ENCODE data around the gene ZDHHC14.

GRCh38 chr6:157343732-157344131 is 37.3 kb upstream of the ZDHHC14 start:
- TF ChIP-seq HOXA7 (CRISPR knock-in tag; IDR thresholded peaks at IDR 0.05) (no peak), POLR2A (IDR thresholded peaks at IDR 0.05; ENCODE audit: low read length) (no peak), RAD21 (conservative IDR thresholded peaks at IDR 0.05 in 1 of 2, IDR thresholded peaks at IDR 0.05 in 1 of 2) (no peak), CTCF (IDR thresholded peaks at IDR 0.05) (no peak)

Data from A549 (cell line).